Activated CD4-positive, alpha-beta T cell treated with anti-CD3 and anti-CD28 coated beads, Interleukin-2, amount 50 U/mL, for 16 hours (primary cell): Measurements from ENCODE around the gene ADAM22.
A peak's percentile ranks its signal among the peaks of the same experiment; 100 is the strongest.

Experiments used
- DNase-seq: peaks from one replicate; pipeline ENCODE4 v3.0.0-alpha.2; 2020

Gene ADAM22

GRCh38 chr7:88223265-88223664 is 289.2 kb downstream of the ADAM22 start:
- DNase-seq: no peak

GRCh38 chr7:88224601-88225275 is 290.7 kb downstream of the ADAM22 start:
- no peak for DNase-seq

GRCh38 chr7:88226201-88226600 is 292.1 kb downstream of the ADAM22 start:
- no peak for DNase-seq

- no peak for DNase-seq
These were observed 292.9 kb downstream of the ADAM22 start for GRCh38 chr7:88226886-88227516.

GRCh38 chr7:88229302-88229995 is 295.4 kb downstream of the ADAM22 start:
- no peak for DNase-seq

GRCh38 chr7:88230646-88231045 is 296.6 kb downstream of the ADAM22 start:
- DNase-seq: no peak

GRCh38 chr7:88233828-88234227 is 299.8 kb downstream of the ADAM22 start:
- DNase-seq: no peak

- DNase-seq: no peak
These were observed 305.8 kb downstream of the ADAM22 start for GRCh38 chr7:88239852-88240251.

- DNase-seq: peak; percentile 22
These were observed 309.4 kb downstream of the ADAM22 start for GRCh38 chr7:88243345-88243909.

- no peak for DNase-seq
These were observed 310.2 kb downstream of the ADAM22 start for GRCh38 chr7:88244258-88244657.
